ENCODE measurements around the gene HAGH.

Gene HAGH

GRCh38 chr16:1818204-1818872 lies 8.3 kb downstream of the HAGH start:
- Histone ChIP-seq H3K4me3 (ENCODE audit: low read length) (no peak overlapping the region), H3K9me3 (ENCODE audit: control insufficient read depth, low read depth, low read length) (no peaks in the 10 kb centered on the region), H3K9ac (ENCODE audit: low read length) (no peak overlapping the region), H3K4me1 (ENCODE audit: control insufficient read depth, low read depth, low read length) (no peaks in the 10 kb centered on the region), H3K27me3 (ENCODE audit: control insufficient read depth, insufficient read depth, low read length) (no peaks in the 10 kb centered on the region), H3K36me3 (ENCODE audit: control insufficient read depth, low read depth, low read length) (no peaks in the 10 kb centered on the region), H3K27ac (ENCODE audit: low read length) (no peak overlapping the region)

GRCh38 chr16:1817716-1818115 lies 8.9 kb downstream of the HAGH start:
- no peaks in the 10 kb centered on the region for H3K36me3 ChIP-seq (ENCODE audit: control insufficient read depth, low read depth, low read length)

GRCh38 chr16:1817276-1817589 lies 9.4 kb downstream of the HAGH start:
- Histone ChIP-seq H3K4me3 (ENCODE audit: low read length) (no peak overlapping the region), H3K36me3 (ENCODE audit: control insufficient read depth, low read depth, low read length) (no peaks in the 10 kb centered on the region), H3K27me3 (ENCODE audit: control insufficient read depth, insufficient read depth, low read length) (no peaks in the 10 kb centered on the region), H3K9ac (ENCODE audit: low read length) (no peak overlapping the region), H3K9me3 (ENCODE audit: control insufficient read depth, low read depth, low read length) (no peaks in the 10 kb centered on the region), H3K27ac (ENCODE audit: low read length) (no peak overlapping the region), H3K4me1 (ENCODE audit: control insufficient read depth, low read depth, low read length) (no peaks in the 10 kb centered on the region)

More at GRCh38 chr16:1817716-1818115, 8.9 kb downstream of the HAGH start:
- H3K9ac ChIP-seq (ENCODE audit: low read length), result no peak overlapping the region
- no peaks in the 10 kb centered on the region for H3K9me3 ChIP-seq (ENCODE audit: control insufficient read depth, low read depth, low read length)
- H3K4me1 ChIP-seq (ENCODE audit: control insufficient read depth, low read depth, low read length), result no peaks in the 10 kb centered on the region
- H3K27me3 ChIP-seq (ENCODE audit: control insufficient read depth, insufficient read depth, low read length), result no peaks in the 10 kb centered on the region
- no peak overlapping the region for H3K4me3 ChIP-seq (ENCODE audit: low read length)
- H3K27ac ChIP-seq (ENCODE audit: low read length), result no peak overlapping the region

- H3K36me3 ChIP-seq (ENCODE audit: control insufficient read depth, low read depth, low read length), result no peaks in the 10 kb centered on the region
- H3K9me3 ChIP-seq (ENCODE audit: control insufficient read depth, low read depth, low read length), result no peaks in the 10 kb centered on the region
- no peak overlapping the region for H3K4me3 ChIP-seq (ENCODE audit: low read length)
- H3K9ac ChIP-seq (ENCODE audit: low read length), result no peak overlapping the region
- no peak overlapping the region for H3K27ac ChIP-seq (ENCODE audit: low read length)
- H3K27me3 ChIP-seq (ENCODE audit: control insufficient read depth, insufficient read depth, low read length), result no peaks in the 10 kb centered on the region
- H3K4me1 ChIP-seq (ENCODE audit: control insufficient read depth, low read depth, low read length), result no peaks in the 10 kb centered on the region
Observed at GRCh38 chr16:1816396-1817275, 10.0 kb downstream of the HAGH start.

- Histone ChIP-seq H3K27me3 (ENCODE audit: control insufficient read depth, insufficient read depth, low read length) (no peaks in the 10 kb centered on the region), H3K27ac (ENCODE audit: low read length) (no peak overlapping the region), H3K36me3 (ENCODE audit: control insufficient read depth, low read depth, low read length) (no peaks in the 10 kb centered on the region)
Observed at GRCh38 chr16:1815461-1815860, 11.2 kb downstream of the HAGH start.

GRCh38 chr16:1812732-1813163 lies 13.9 kb downstream of the HAGH start:
- no peak overlapping the region for H3K27ac ChIP-seq (ENCODE audit: low read length)
- no peak overlapping the region for H3K9ac ChIP-seq (ENCODE audit: low read length)

More at GRCh38 chr16:1815461-1815860, 11.2 kb downstream of the HAGH start:
- Histone ChIP-seq H3K4me1 (ENCODE audit: control insufficient read depth, low read depth, low read length) (no peaks in the 10 kb centered on the region), H3K4me3 (ENCODE audit: low read length) (no peak overlapping the region), H3K9me3 (ENCODE audit: control insufficient read depth, low read depth, low read length) (no peaks in the 10 kb centered on the region), H3K9ac (ENCODE audit: low read length) (no peak overlapping the region)

GRCh38 chr16:1810536-1810935 lies 16.1 kb downstream of the HAGH start:
- H3K27me3 ChIP-seq (ENCODE audit: control insufficient read depth, insufficient read depth, low read length), result no peaks in the 10 kb centered on the region
- H3K27ac ChIP-seq (ENCODE audit: low read length), result no peak overlapping the region
- H3K9me3 ChIP-seq (ENCODE audit: control insufficient read depth, low read depth, low read length), result no peaks in the 10 kb centered on the region
- H3K4me3 ChIP-seq (ENCODE audit: low read length), result no peak overlapping the region
- H3K9ac ChIP-seq (ENCODE audit: low read length), result no peak overlapping the region
- no peaks in the 10 kb centered on the region for H3K36me3 ChIP-seq (ENCODE audit: control insufficient read depth, low read depth, low read length)
- no peaks in the 10 kb centered on the region for H3K4me1 ChIP-seq (ENCODE audit: control insufficient read depth, low read depth, low read length)

More at GRCh38 chr16:1812732-1813163, 13.9 kb downstream of the HAGH start:
- H3K27me3 ChIP-seq (ENCODE audit: control insufficient read depth, insufficient read depth, low read length), result no peaks in the 10 kb centered on the region
- no peak overlapping the region for H3K4me3 ChIP-seq (ENCODE audit: low read length)
- no peaks in the 10 kb centered on the region for H3K36me3 ChIP-seq (ENCODE audit: control insufficient read depth, low read depth, low read length)
- no peaks in the 10 kb centered on the region for H3K9me3 ChIP-seq (ENCODE audit: control insufficient read depth, low read depth, low read length)
- H3K4me1 ChIP-seq (ENCODE audit: control insufficient read depth, low read depth, low read length), result no peaks in the 10 kb centered on the region

- Histone ChIP-seq H3K9me3 (ENCODE audit: control insufficient read depth, low read depth, low read length) (no peaks in the 10 kb centered on the region), H3K27ac (ENCODE audit: low read length) (no peak overlapping the region), H3K4me3 (ENCODE audit: low read length) (no peak overlapping the region), H3K9ac (ENCODE audit: low read length) (no peak overlapping the region), H3K4me1 (ENCODE audit: control insufficient read depth, low read depth, low read length) (no peaks in the 10 kb centered on the region), H3K27me3 (ENCODE audit: control insufficient read depth, insufficient read depth, low read length) (no peaks in the 10 kb centered on the region), H3K36me3 (ENCODE audit: control insufficient read depth, low read depth, low read length) (no peaks in the 10 kb centered on the region)
Observed at GRCh38 chr16:1810106-1810505, 16.5 kb downstream of the HAGH start.

GRCh38 chr16:1809281-1809801 lies 17.3 kb downstream of the HAGH start:
- H3K9ac ChIP-seq (ENCODE audit: low read length), result no peak overlapping the region
- no peak overlapping the region for H3K27ac ChIP-seq (ENCODE audit: low read length)
- no peaks in the 10 kb centered on the region for H3K36me3 ChIP-seq (ENCODE audit: control insufficient read depth, low read depth, low read length)
- no peaks in the 10 kb centered on the region for H3K27me3 ChIP-seq (ENCODE audit: control insufficient read depth, insufficient read depth, low read length)
- no peaks in the 10 kb centered on the region for H3K9me3 ChIP-seq (ENCODE audit: control insufficient read depth, low read depth, low read length)
- H3K4me1 ChIP-seq (ENCODE audit: control insufficient read depth, low read depth, low read length), result no peaks in the 10 kb centered on the region
- H3K4me3 ChIP-seq (ENCODE audit: low read length), result no peak overlapping the region

- H3K4me1 ChIP-seq (ENCODE audit: control insufficient read depth, low read depth, low read length), result no peaks in the 10 kb centered on the region
- H3K27ac ChIP-seq (ENCODE audit: low read length), result no peak overlapping the region
- H3K36me3 ChIP-seq (ENCODE audit: control insufficient read depth, low read depth, low read length), result no peaks in the 10 kb centered on the region
- no peaks in the 10 kb centered on the region for H3K9me3 ChIP-seq (ENCODE audit: control insufficient read depth, low read depth, low read length)
- no peak overlapping the region for H3K4me3 ChIP-seq (ENCODE audit: low read length)
- H3K27me3 ChIP-seq (ENCODE audit: control insufficient read depth, insufficient read depth, low read length), result no peaks in the 10 kb centered on the region
- H3K9ac ChIP-seq (ENCODE audit: low read length), result no peak overlapping the region
Observed at GRCh38 chr16:1808691-1809090, 17.9 kb downstream of the HAGH start.

- H3K27ac ChIP-seq (ENCODE audit: low read length), result no peak overlapping the region
- H3K4me1 ChIP-seq (ENCODE audit: control insufficient read depth, low read depth, low read length), result no peaks in the 10 kb centered on the region
- no peaks in the 10 kb centered on the region for H3K27me3 ChIP-seq (ENCODE audit: control insufficient read depth, insufficient read depth, low read length)
- H3K4me3 ChIP-seq (ENCODE audit: low read length), result no peak overlapping the region
- no peaks in the 10 kb centered on the region for H3K9me3 ChIP-seq (ENCODE audit: control insufficient read depth, low read depth, low read length)
- H3K36me3 ChIP-seq (ENCODE audit: control insufficient read depth, low read depth, low read length), result no peaks in the 10 kb centered on the region
- H3K9ac ChIP-seq (ENCODE audit: low read length), result no peak overlapping the region
Observed at GRCh38 chr16:1807626-1808025, 19.0 kb downstream of the HAGH start.

All from iPS-18a (cell line).